ENCODE results near the gene COL5A3.
"Not testable (repeated sequence)": the region's sequence is repeated elsewhere in the genome, so short reads cannot be mapped to it uniquely, and the experiment has no call there.

Gene COL5A3

GRCh38 chr19:10010247-10010691, at the start of gene COL5A3:
Gene COL5A3 (minus strand): TSS chr19:10010504. CDS start chr19:10010385, 119 bp downstream.
- no peak for DNase-seq (ENCODE audit: low spot score)

DNA sequence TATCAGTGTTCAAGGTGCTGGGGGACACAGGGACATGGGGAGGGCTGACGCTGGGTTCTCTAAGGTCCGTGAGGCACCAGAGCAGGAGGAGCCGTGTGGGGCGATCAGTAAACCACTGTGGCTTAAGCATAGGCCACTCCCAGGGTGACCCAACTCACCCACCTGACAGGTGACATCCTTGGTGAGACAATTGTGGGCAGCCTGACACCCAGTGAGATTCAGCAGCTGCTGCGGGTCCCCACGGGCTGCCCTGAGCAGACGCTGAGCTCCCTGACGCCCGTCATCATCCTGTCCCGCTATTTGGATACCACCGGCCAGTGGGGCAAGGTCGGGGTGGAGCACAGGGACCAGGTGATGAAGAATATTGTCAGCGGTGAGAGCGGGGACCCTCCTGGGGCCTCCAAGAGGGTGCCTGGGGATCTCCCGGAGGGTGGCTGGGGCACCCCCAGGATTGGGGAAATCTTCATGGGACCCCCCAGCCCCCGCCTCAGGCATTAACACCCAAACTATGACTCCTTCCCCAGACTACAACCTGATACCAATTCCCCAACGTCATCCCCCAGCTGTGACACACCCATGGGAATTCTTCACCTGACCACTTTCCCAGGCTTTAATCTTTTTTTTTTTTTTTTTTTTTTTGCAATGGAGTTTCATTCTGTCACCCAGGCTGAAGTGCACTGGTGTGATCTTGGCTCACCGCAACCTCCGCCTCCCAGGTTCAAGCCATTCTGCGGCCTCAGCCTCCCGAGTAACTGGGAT, 42.5 kb upstream of the COL5A3 start:
- no peak for DNase-seq (ENCODE audit: low spot score)

GRCh38 chr19:10049626-10050025, 39.3 kb upstream of the COL5A3 start:
- DNase-seq (ENCODE audit: low spot score) = no peak

DNA sequence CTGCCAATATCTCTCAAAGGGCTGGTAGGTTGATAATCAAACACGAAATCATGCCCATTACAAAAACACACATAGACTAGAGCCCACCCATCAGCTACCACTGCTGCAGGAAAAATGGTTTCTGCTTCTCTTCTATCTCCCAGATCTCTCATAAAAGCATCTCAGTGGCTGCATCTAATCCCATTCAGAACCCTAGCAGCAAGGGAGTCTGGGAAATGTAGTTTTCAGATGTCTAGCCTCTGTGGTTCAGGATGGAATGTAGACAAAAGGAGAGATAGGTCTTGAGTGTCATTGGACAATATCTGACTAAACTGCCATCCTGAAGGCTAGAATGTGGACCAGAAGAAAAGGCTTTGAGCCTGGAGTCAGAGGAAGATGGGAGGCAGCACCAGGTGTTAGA, 35.1 kb upstream of the COL5A3 start:
- DNase-seq (ENCODE audit: low spot score) = no peak

DNA sequence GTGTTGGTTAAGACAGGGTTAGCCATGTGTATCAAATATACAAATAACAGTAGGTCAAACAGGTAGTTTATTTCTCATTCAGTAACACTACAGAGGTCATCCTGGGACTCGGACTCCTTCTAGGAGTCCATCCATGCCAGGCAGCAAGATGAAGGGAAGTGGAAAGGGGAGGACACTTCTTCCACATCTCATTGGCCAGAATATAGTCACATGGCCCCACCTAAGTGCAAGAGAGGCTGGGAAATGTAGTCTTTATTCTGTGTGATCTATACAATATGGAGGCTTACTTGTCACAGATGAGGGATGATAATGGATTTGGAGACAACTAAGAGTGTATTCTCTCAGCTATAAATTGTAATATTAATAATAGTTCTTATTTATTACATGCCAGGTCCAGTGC, 34.1 kb upstream of the COL5A3 start:
- no peak for DNase-seq (ENCODE audit: low spot score)

DNA sequence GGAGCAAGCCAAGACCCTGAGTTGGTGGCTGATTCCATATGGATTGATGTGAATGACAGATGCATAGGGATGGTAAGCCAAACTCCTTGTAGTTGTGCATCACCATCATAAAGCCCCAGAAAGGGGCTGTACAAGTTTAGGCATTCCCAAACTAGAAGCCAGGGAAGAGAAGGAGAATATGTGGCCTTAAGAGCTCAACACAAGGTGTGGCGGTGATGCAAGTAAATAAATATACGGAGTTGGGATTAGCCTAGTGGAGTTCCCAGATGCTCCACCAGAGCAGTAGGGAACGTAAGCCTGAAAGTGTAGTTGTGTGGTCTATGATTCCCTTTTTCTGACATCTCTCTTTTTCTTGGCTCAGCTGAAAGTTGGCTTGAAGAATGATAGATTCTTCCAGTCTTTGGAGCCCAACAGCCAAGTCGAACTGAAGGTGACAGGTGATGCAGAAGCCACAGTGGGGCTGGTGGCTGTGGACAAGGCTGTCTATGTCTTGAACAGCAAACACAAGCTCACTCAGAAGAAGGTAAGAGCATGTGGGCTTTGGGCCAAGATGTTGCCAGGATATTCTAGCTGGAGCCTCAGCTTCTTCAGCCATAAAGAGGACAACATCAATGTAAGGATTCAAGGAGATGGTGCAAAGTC, 33.1 kb upstream of the COL5A3 start:
- DNase-seq (ENCODE audit: low spot score) = no peak

- DNase-seq (ENCODE audit: low spot score) = no peak
These were observed 27.5 kb upstream of the COL5A3 start for GRCh38 chr19:10037809-10038208.

DNA sequence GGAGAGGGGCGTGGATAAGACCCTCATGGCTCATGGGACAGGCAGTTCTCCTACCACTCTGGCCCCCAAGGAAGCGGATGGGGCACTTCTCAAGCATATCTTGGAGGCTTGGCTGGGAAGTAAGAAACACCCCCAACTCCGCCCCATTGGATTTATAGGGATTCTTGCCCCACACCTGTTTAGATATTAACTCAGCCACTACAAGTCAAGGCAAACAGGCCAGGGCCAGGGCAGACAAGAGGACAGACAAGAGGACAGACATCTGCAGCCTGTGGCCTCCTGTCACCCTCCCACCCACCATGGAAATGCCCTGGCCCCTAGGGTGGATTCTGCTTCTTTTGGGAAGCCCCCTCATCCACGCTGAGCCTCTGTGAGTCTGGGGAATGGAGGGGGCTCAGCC, 27.1 kb upstream of the COL5A3 start:
- no peak for DNase-seq (ENCODE audit: low spot score)

DNA sequence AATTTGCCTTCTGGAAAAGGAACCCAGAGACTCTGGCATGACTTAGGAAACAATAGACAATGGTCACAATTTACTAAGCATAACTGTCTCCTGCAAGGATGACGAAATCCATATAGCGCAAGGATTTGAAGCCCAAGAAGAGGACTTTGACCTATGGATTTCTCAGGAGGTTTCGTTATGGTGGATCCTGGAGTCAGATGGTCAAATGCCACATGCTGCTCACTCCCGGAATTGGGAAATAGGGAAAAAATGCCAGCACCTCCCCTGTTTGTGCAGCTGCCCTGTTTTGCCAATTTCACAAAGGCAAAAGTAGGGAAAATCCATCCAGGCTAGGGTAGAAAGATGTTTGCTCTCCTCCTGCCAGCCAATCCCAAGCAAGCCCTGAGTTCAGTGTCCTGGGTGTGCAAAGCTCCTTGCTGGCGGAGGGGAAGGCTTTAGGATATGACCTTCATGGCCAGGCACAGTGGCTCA, 26.3 kb upstream of the COL5A3 start:
- DNase-seq (ENCODE audit: low spot score) = no peak

- DNase-seq (ENCODE audit: low spot score) = no peak
These were observed 23.3 kb upstream of the COL5A3 start for GRCh38 chr19:10033614-10034013.

DNA sequence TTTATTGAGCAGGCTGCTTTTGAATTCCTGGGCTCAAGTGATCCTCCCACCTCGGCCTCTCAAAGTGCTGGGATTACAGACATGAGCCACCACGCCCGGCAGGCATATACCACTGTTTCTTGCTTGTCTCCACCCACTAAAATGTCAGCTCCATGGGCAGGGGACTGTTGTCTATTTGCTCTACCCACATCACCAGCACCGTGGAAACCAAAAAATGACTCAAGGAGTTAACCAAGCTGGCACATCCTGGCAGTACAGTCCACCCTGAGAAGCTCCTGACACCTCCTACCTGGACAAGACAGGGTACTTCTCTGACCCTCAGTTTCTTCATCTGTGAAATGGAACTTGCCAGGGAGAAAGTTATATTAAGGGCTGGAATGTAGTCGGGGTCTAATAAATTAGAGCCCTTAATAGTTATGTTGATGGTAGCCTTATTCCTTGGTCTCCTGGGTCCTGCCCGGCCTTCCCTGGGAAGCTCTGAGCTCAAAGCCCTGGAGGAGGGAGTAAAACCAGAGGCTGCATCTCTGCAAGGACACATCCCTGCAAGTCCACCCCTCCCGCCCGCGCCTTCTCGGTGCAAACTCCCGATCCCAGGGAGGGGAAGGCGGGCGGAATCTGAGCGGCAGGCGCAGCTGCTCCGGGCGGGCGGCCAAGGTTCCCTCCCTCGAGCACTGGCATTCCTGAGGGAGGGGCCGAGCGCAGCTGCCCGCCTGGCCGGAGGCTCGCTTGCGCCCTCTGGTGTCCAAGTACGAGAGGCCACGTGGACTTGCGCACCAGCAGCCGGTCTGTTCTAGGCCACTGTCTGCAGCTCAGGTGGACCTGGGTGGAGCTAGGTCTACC, 17.1 kb upstream of the COL5A3 start:
- peak; percentile 67 for DNase-seq (ENCODE audit: low spot score)

DNA sequence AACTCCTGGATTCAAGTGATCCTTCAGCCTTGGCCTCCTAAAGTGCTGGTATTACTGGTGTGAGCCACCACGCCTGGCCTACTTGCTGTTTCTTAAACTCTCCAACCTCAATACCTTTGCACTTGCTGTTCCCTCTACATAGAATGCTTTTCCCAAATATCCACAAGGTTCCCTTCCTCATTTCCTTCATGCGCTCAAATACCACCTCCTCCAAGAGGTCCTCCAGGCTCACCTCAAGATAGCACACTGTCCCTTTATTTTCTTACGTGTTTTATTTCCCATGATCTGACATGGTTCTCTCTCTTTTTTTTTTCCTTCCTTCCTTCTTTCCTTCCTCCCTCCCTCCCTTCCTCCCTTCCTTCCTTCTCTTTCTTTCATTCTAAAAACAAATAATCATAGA, 16.4 kb upstream of the COL5A3 start:
- no peak for DNase-seq (ENCODE audit: low spot score)

- DNase-seq (ENCODE audit: low spot score) = not testable (repeated sequence)
These were observed 12.8 kb upstream of the COL5A3 start for GRCh38 chr19:10023096-10023495.

DNA sequence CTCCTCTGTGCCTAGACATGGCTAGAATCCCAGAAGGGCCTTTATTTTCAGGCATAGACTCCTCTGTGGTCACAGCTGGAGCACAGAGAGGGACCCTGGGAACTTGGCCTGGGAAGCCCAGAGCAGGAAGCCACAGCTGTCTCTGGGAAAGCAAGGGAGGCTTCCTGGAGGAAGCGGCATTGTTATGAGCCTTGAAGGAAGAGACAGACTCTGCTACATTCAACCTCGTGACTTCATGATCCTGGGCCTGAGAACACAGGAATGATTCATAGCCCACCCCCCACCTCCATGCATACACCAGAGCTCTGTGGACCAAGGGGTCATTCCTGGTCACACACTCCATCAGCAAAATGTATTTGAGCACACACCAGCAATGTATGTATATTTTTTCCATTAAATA, 11.6 kb upstream of the COL5A3 start:
- no peak for DNase-seq (ENCODE audit: low spot score)

DNA sequence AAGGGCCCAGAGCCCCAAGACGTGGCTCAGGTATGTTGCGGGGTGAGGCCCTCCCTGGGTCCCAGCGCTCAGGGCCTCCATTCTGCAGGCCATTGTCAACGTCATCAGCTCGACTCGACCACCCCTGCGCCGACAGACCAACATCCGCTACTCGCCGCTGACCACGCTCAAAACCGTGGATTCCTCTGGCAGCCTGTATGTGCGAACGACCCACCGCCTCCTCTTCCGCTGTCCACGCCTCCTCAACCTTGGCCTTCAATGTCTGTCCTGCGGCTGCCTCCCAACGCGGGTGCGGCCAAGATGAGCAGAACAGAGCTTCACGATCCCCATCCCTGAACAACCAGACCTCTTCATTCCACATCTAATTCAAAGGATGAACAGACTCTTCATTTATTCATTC, 11.1 kb upstream of the COL5A3 start:
- no peak for DNase-seq (ENCODE audit: low spot score)

GRCh38 chr19:10020851-10021250, 10.5 kb upstream of the COL5A3 start:
- DNase-seq (ENCODE audit: low spot score) = no peak

DNA sequence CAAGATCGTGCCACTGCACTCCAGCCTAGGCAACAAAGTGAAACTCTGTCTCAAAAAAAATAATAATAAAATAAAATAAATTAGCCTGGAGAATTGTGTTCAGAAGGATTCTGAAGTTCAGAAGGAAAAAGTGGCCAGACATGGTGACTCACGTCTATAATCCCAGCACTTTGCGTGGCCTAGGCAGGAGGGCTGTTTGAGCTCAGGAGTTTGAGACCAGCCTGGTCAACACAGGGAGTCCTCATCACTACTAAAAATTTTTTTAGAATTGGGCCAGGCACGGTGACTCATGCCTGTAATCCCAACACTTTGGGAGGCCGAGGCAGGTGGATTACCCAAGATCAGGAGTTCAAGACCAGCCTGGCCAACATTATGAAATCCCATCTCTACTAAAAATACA, 8.9 kb upstream of the COL5A3 start:
- DNase-seq (ENCODE audit: low spot score) = no peak

DNA sequence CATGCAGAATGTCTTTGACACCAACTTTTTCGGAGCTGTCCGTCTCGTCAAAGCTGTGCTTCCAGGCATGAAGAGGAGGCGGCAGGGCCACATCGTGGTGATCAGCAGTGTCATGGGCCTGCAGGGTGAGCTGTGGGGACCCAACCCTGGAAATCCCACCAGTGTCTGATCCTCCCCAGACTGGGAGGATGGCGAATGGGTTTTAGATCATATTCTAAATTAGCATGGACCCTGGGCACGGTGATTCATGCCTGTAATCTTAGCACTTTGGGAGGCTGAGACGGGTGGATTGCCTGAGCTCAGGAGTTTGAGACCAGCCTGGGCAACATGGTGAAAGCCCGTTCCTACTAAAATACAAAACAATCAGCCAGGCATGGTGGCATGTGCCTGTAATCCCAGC, 8.5 kb upstream of the COL5A3 start:
- DNase-seq (ENCODE audit: low spot score) = no peak

DNA sequence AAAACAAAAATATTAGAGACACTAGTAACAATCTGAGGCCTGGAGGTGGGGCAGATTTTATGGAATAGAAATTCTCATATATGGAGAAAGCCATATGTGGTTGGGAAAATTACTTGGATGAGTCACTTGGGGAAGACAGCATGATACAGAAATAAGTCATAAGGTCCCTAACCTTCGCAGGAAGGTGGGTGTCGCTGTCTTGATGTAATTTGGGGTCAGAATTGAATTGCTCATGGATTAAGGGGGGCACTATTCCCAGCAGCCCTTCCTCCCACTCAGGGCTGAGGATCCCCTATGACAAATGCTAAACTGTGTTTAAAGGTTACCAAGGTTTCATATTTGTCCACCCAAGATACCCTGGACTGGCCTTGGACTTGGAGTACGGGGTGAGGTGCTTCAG, 8.0 kb upstream of the COL5A3 start:
- no peak for DNase-seq (ENCODE audit: low spot score)

DNA sequence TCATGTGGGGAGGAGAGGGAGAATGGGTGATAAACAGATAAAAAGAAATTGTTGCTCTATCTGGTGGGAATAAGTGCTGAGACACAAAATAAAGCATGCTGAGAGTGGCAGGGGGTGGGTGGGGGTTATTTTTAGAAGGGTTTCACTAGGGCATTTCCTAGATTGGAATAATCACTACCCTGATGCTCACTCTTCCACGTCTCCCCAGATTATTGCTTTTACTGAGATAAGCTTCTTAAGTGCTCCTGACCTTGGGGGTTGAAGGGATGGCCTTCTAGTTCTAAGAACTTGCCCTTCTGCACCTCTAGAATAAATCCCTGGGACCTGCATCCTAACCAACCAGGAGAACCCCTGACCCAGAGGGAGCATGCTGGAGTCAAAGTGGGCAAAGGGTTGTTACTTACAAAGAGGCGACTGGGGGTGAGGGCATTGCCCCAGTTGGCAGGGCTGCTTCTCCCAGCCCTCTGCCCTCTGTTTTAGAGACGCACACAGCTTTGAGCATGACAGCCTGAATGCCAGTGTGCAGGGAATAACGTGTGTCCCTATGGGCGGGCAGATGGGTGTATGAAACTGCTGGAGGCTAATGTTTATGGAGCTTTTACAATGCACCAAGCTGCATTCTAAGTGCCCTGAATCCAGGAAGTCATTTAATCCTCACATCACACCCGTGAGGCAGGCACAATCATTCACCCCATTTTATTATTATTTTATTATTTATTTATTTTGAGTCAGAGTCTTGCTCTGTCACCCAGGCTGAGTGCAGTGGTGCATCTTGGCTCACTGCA, 3.7 kb upstream of the COL5A3 start:
- DNase-seq (ENCODE audit: low spot score) = no peak

DNA sequence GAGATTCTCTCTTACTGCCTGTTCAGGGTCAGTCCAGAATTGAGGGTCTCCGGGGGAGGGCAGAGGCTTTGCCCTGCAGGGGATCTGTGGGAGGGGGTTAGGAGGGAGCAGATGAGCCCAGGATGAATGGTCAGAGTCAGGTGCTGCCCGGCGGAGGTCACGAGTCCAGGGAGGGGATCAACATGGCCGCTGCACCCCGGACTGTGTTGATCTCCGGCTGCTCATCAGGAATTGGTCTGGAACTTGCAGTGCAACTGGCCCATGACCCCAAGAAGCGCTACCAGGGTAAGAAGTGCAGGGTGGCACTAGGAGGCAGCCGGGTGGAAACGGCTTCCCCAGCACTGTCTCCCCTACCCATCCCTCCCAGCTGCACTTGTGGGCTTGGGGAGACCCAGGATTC, 3.0 kb upstream of the COL5A3 start, which contains the start of gene RDH8:
RDH8 (plus strand) TSS at position 168 of the 400 bp plus-strand sequence; CDS start at position 183, 15 bp downstream.
- no peak for DNase-seq (ENCODE audit: low spot score)

DNA sequence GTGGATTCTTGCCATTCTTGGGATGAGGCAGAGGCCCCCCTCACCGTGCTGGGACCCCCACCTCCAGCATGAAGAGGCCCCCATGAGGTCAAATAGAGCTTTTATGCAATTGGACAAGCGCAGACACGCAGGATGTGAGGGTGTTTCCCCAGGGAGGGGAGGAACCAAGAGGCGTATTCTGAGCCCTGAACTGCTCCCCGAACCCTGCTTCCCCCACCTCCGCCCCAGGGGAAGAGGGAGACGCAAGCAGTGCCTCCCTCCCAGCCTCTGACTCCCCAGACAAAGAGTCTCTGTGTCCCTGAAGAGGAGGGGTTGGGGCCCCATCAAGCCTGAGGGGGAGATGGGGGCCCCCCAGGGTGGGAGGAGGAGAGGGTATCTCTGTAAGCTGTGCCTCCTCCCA, 1.7 kb upstream of the COL5A3 start:
- DNase-seq (ENCODE audit: low spot score) = no peak
